GM19468 (cell line): ENCODE measurements around the gene LY86.

Experiments
- ATAC-seq: cut with Tn5 transposase; IDR thresholded peaks from one replicate; pipeline ENCODE4 v1.9.1; 2021; ENCODE audit warnings: mild to moderate bottlenecking, moderate library complexity, moderate number of reproducible peaks; ENCODE audit not compliant: unreplicated experiment; ENCODE audit errors: extremely low read depth

The LY86 gene

DNA sequence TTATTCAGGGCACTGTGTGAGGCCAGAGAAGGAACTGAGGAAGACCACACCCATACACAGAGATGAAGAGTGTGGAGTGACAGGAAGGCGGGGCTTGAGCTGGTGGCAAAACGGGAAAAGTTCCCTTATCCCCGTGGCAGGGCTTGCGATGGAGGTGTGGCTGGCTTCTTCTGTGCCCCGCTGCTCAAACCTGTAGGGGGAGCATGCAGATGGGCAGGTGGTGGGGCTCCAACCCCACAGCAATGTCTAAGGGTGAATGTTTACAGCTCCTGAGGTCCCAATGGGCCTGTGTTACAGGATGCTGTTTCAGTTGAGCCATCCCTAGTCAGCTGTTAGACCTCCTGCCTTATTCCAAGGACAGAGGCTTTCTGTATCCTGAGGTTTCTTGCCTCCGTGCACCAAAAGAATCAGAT lies 105.9 kb downstream of the LY86 start:
- no peak for ATAC-seq

DNA sequence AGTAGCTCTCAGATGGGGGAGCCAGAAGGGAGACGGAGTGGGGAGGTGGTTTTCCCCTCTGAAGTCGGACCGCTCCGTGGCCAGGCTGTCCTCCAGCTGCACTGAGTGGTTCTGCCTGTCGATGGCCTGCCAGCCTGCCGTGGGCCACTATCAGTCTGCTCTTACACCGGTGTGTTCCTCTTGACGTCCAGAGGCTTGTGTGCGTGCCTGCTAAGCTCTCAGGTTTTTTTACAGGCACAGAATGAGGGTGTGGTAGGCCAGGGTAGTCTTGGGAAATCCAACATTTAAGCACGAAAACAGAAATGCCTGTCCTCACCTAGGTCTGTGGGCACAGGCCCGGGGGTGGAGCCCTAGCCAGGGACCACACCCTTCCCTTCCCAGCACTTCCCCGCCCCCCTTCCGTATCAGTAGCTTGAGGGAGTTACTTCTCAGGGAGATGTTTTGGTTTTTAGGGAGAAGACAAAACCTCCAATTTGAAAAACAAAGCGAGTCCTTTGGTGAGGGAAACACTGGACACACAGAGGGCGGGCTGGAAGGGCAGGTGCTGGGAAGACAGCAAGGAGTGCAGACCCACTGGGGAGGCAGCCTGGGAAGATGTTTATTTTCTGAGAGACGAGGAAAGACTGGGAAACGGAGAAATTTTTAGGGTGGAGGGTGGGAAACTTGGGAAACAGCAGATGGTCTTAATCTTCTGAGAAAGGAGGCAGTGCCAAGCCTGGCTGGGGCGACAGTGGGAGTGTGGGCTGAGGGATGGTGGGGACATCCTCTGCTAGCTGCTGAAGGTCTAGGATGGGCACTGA lies 106.5 kb downstream of the LY86 start:
- no peak for ATAC-seq

DNA sequence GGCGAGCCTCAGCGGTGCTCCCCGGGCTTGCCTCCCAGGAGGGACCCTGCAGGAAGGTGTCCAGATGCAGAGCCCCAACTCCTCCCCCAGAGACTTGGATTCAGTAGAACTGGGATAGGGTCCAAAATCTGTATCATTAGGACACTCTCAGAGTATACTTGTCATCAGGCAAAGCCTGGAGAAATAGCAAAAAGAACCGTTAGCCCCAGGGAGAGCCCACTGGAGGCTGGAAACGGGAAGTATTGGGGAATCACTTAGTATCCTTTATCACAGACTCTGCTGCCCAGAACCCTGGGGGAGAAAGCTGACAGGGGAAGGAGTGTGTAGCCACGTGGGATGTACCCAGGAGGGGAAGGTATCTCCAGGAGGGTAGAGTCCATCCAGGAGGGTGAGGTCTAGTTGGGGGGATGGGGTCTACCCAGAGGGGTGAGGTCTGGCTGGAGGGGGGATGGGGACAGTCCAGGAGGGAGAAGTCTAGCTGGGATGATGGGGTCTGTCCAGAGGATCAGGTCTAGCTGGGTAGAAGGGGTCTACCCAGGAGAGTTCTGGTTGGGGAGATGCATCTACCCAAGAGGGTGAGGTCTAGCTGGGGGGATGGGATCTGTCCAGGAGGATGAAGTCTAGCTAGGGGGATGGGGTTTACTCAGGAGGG lies 107.2 kb downstream of the LY86 start:
- no peak for ATAC-seq

DNA sequence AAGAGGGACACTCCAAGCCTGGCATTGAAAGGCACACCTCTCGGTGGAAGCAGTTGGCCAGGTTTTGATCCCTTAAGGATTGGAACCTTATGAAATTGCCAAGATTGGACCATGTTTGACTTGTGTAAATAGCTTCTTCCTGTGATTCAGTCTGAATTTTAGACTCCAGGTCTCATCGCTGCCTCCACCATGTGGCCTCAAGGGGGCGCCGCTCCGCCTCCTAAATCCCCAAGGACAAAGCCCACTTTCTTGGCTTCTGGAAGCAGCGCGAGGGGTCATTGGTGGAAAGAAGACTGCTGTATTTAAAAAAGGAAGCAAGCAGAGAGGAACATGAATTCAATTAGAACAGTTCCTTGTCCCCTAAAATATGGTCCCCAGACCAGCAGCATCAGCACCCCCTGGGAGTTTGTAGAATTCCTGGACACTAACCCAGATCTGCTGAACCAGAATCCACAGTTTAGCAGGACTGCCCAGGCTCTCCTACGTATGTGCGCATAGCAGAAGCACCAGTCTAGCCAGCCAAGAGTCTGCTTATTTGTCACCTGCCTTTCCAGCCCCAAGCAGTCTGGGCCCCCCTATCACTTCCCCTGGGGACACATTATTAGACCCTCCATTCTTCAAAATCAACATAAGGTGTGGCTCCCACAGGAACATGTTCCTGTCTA lies 108.5 kb downstream of the LY86 start:
- no peak for ATAC-seq

DNA sequence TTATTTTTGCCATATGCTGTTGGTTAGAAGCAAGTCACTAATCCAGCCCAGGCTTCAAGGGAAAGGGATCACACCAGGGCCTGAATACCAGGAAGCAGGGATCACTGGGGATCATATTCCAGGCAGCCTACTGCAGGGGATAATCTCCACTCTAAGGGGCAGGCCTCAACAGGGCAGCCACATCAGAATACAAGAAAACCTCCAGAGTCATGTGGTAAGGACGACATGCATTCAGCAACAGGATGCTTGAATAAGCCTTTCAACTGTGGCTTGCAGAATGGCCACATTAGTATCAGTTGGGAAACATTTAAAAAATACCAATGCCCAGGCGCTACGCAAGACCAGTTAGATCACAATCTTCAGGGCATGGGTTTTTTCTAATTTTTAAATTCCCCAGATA lies 109.1 kb downstream of the LY86 start:
- no peak for ATAC-seq

DNA sequence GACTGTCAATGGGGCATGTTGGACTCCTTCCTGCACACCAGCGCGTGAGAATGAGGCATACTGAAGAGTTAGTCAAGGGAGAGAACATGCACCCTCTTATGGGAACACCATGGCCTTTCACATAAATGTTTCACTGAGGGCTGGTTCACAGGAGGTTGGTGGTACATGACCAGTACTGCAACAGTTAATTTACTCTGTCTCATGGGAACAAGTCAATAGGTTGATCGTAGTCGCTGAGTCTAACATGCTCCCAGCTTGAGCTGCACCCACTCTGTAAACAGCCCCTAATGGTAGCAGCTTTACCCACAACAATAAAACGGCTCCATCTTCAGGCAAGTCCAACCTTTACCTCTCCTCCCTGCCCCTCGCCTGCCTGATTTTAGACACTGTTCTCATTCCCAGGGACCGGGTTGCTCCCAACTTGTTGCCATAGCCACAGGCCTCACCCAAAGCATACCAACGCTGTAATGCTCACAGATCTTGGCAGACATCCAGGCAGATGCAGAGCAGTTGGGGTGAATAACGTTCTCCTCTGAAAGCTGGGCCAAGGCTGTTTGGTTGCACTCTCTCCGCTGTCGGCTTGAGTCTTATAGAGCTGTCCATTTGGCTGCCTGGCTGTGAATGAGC lies 111.3 kb downstream of the LY86 start:
- no peak for ATAC-seq

DNA sequence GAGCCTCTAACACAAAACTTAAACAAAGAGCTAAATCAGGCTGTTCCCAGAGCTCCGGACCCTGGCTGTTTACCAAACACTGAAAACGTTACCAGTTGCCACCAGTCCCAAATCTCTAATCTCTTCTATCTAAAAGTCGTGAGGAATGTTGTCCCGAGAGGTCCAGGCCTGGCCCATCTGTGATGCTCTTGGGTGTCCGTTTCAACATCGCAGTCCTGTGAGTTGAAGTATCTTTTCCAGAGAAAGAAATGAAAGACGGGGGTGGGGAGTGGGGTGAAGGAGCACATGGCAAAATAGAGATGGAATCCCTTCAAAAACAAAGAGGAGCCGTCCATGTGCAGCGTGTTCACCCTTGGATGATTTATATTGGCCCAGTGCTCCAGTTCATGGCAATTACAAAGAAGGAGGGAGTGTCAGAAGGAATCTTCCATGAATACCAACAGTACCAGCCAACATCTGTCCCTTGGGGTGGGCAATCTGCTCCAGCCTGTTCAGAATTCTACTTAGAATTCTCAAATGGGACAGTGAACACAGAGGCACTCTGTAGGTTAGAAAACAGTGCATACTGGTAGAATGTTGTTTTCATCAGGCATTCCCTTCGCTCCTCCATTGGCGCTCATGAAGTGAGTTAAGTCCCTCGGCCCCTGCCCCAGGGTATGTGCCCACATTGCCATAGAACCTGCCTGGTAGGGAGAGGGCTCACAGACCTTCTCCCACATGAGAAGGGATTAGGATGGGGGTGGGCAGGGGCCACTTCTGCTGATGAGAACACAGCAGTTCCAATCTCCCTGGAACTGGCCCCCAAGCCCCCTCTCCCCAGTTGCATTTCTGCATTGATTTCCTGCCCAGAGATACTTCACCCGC lies 112.1 kb downstream of the LY86 start:
- ATAC-seq = no peak

DNA sequence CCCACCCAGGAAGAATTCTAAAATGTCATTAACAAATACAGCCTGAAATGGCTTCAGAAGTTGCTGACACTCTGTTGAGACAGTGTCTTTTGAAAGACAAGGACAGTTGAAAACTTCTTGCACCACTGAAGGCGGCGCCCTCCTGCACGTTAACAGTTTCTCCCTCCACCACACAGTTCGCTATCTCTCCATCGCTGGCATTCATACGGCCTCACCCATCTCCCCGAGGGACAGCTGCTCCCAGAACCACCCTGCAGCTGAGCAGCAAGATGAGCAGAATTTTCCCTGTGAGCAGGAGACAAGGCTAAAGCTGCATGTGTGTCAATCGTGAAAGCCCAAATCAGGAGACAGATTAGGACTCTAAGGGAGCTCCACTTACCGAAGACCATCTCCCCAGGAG lies 113.3 kb downstream of the LY86 start:
- ATAC-seq = no peak

DNA sequence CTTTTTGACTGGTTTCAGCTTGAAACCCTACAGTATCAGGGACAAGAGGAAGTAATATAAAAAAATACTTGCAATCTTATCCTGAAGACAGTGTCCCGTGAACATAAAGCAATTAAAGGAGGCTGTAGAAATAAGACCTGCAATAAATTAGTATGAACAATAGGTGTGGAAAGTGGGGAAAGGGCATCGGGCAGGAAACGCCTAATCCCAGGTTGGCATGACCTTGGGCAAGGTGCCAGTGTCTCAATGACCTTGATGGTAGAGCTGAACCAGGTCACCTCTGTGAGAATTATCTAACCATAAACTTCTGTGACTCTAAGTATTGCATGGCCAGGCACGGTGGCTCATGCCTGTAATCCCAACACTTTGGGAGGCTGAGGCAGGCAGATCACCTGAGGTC lies 115.2 kb downstream of the LY86 start:
- no peak for ATAC-seq
